ENCODE results near the gene CD55.

The CD55 gene

GRCh38 chr1:207279652-207280051 lies 41.8 kb upstream of the CD55 start:
- Histone ChIP-seq H3K9me3 (ENCODE audit: insufficient read depth, low read length) (no peaks in the 10 kb centered on the region), H3K4me2 (ENCODE audit: low read length) (no peak overlapping the region), H3K4me1 (ENCODE audit: low read length) (no peaks in the 10 kb centered on the region), H3K27ac (ENCODE audit: low read length) (no peak overlapping the region), H4K20me1 (ENCODE audit: insufficient read depth, low read length) (no peaks in the 10 kb centered on the region), H2AFZ (ENCODE audit: low read depth, low read length) (no peak overlapping the region), H3K9ac (ENCODE audit: low read length) (no peak overlapping the region), H3K36me3 (replicated peaks; ENCODE audit: low read depth, low read length) (no peaks in the 10 kb centered on the region), H3K27me3 (ENCODE audit: low read depth, low read length) (no peaks in the 10 kb centered on the region), H3K4me3 (ENCODE audit: low read length) (no peak overlapping the region), H3K79me2 (ENCODE audit: low read length) (no peaks in the 10 kb centered on the region)
- no peak for TF ChIP-seq EZH2phosphoT487 (IDR thresholded peaks at IDR 0.05; ENCODE audit: low read depth)

GRCh38 chr1:207280706-207281105 lies 40.8 kb upstream of the CD55 start:
- no peak for TF ChIP-seq EZH2phosphoT487 (IDR thresholded peaks at IDR 0.05; ENCODE audit: low read depth)
- TF ChIP-seq CTCF (IDR thresholded peaks at IDR 0.05; ENCODE audit: low read depth, low read length), result no peak
- no peaks in the 10 kb centered on the region for H3K27me3 ChIP-seq (ENCODE audit: low read depth, low read length)

GRCh38 chr1:207282058-207282457 lies 39.4 kb upstream of the CD55 start:
- Histone ChIP-seq H3K4me1 (ENCODE audit: low read length) (no peaks in the 10 kb centered on the region), H3K27ac (ENCODE audit: low read length) (no peak overlapping the region), H3K4me3 (ENCODE audit: low read length) (no peak overlapping the region), H2AFZ (ENCODE audit: low read depth, low read length) (no peak overlapping the region), H3K79me2 (ENCODE audit: low read length) (no peaks in the 10 kb centered on the region), H4K20me1 (ENCODE audit: insufficient read depth, low read length) (no peaks in the 10 kb centered on the region), H3K9ac (ENCODE audit: low read length) (no peak overlapping the region), H3K4me2 (ENCODE audit: low read length) (no peak overlapping the region), H3K9me3 (ENCODE audit: insufficient read depth, low read length) (no peaks in the 10 kb centered on the region), H3K36me3 (replicated peaks; ENCODE audit: low read depth, low read length) (no peaks in the 10 kb centered on the region), H3K27me3 (ENCODE audit: low read depth, low read length) (peaks cover 5% of the 10 kb centered on the region; the same call in 1 of the 2 replicates)
- TF ChIP-seq CTCF (IDR thresholded peaks at IDR 0.05; ENCODE audit: low read depth, low read length), result no peak
- TF ChIP-seq EZH2phosphoT487 (IDR thresholded peaks at IDR 0.05; ENCODE audit: low read depth), result no peak

More at GRCh38 chr1:207280706-207281105, 40.8 kb upstream of the CD55 start:
- Histone ChIP-seq H3K27ac (ENCODE audit: low read length) (no peak overlapping the region), H4K20me1 (ENCODE audit: insufficient read depth, low read length) (no peaks in the 10 kb centered on the region), H3K4me1 (ENCODE audit: low read length) (no peaks in the 10 kb centered on the region), H2AFZ (ENCODE audit: low read depth, low read length) (no peak overlapping the region), H3K9ac (ENCODE audit: low read length) (no peak overlapping the region), H3K4me3 (ENCODE audit: low read length) (no peak overlapping the region), H3K79me2 (ENCODE audit: low read length) (no peaks in the 10 kb centered on the region), H3K9me3 (ENCODE audit: insufficient read depth, low read length) (no peaks in the 10 kb centered on the region), H3K36me3 (replicated peaks; ENCODE audit: low read depth, low read length) (no peaks in the 10 kb centered on the region), H3K4me2 (ENCODE audit: low read length) (no peak overlapping the region)

- Histone ChIP-seq H3K4me1 (ENCODE audit: low read length) (no peaks in the 10 kb centered on the region), H4K20me1 (ENCODE audit: insufficient read depth, low read length) (no peaks in the 10 kb centered on the region), H3K4me3 (ENCODE audit: low read length) (no peak overlapping the region), H3K79me2 (ENCODE audit: low read length) (no peaks in the 10 kb centered on the region), H3K4me2 (ENCODE audit: low read length) (no peak overlapping the region), H2AFZ (ENCODE audit: low read depth, low read length) (no peak overlapping the region), H3K27ac (ENCODE audit: low read length) (no peak overlapping the region), H3K36me3 (replicated peaks; ENCODE audit: low read depth, low read length) (no peaks in the 10 kb centered on the region), H3K27me3 (ENCODE audit: low read depth, low read length) (peaks cover 7% of the 10 kb centered on the region; the same call in 1 of the 2 replicates), H3K9ac (ENCODE audit: low read length) (no peak overlapping the region), H3K9me3 (ENCODE audit: insufficient read depth, low read length) (no peaks in the 10 kb centered on the region)
- TF ChIP-seq EZH2phosphoT487 (IDR thresholded peaks at IDR 0.05; ENCODE audit: low read depth), result no peak
- TF ChIP-seq CTCF (IDR thresholded peaks at IDR 0.05; ENCODE audit: low read depth, low read length), result no peak
Measured at GRCh38 chr1:207282496-207283380, 38.7 kb upstream of the CD55 start.

All from OCI-LY3 (cell line).